Stomach (tissue), 9 donors: ENCODE results near the gene COL23A1. TPM values are rescaled to one million over a fixed set of nuclear protein-coding genes. Genes with fewer than 3 reads are reported as not detected.
"Not testable (repeated sequence)": the region's sequence is repeated elsewhere in the genome, so short reads cannot be mapped to it uniquely, and the experiment has no call there.

Experiments
- DNase-seq, 2 donors: peaks; one replicate each; pipeline versions ENCODE4 v3.0.0 to v3.0.0-alpha.2; 2013 to 2019
- H3K27ac ChIP-seq, 5 donors: fragments of 200-600 bp in 4 of 5; sonication (generic) in 4 of 5; one replicate each; pipeline ENCODE4 v1.5.1; 2013 to 2019; ENCODE audit warnings: mild to moderate bottlenecking in 1 of 5, moderate library complexity in 1 of 5
- H3K27me3 ChIP-seq, 3 donors: fragments of 200-600 bp; sonication (generic); one replicate each; pipeline ENCODE4 v1.5.1; 2017 to 2019; ENCODE audit warnings: mixed run types in 1 of 3
- H3K36me3 ChIP-seq, 4 donors: fragments of 200-600 bp; sonication (generic); 1 replicate in 3 of 4; 2 replicates in 1 of 4; pipeline ENCODE4 v1.5.1; 2016 to 2019
- H3K4me1 ChIP-seq, 4 donors: fragments of 200-600 bp; sonication (generic); one replicate each; pipeline ENCODE4 v1.5.1; 2016 to 2019
- H3K4me3 ChIP-seq, 4 donors: fragments of 200-600 bp; sonication (generic) in 3 of 4; one replicate each; pipeline ENCODE4 v1.5.1; 2016 to 2019; ENCODE audit warnings: mild to moderate bottlenecking in 1 of 4
- H3K9me3 ChIP-seq, 4 donors: fragments of 200-600 bp; sonication (generic); one replicate each; pipeline ENCODE4 v1.5.1; 2016 to 2019
- CTCF ChIP-seq, 7 experiments: fragments of 450-650 bp in 4 of 7; fragments of 200-600 bp in 3 of 7; sonication (generic) in 3 of 7; IDR thresholded peaks; one replicate each; pipeline ENCODE4 v1.5.1; 2016 to 2019; ENCODE audit warnings: antibody characterized with exemption in 7 of 7, control low read depth in 2 of 7, mild to moderate bottlenecking in 1 of 7
- EP300 ChIP-seq: sonication (generic); formaldehyde crosslinking; IDR thresholded peaks from one replicate; pipeline ENCODE4 v1.6.1; 2017; ENCODE audit warnings: antibody characterized with exemption
- POLR2A ChIP-seq, 4 donors: fragments of 450-650 bp; IDR thresholded peaks; one replicate each; pipeline ENCODE4 v1.6.1; 2016; ENCODE audit warnings: antibody characterized with exemption in 4 of 4, control low read depth in 2 of 4, mild to moderate bottlenecking in 1 of 4, moderate library complexity in 1 of 4
- POLR2AphosphoS5 ChIP-seq, 3 donors: sonication (generic); formaldehyde crosslinking; IDR thresholded peaks; one replicate each; pipeline ENCODE4 v1.6.1; 2016; ENCODE audit warnings: antibody characterized with exemption in 3 of 3
- WGBS, 5 donors: extraction: QIAGEN DNeasy Blood & Tissue Kit in 3 of 5; methylation state at CpG; one replicate each; pipeline versions ENCODE4 v1.1.5 to v1.1.7; 2013 to 2018; 5-methylcytosine and 5-hydroxymethylcytosine counted together
- intact Hi-C: fragments of 100-400 bp; cut with DNase I; formaldehyde crosslinking; loops from one replicate; pipeline ENCODE4 v1.15.1; 2023; ENCODE audit warnings: low total_unique reads
- polyA plus RNA-seq, 3 donors: library from polyadenylated mRNA; stranded (reverse); fragments of 200-250 nt; gene quantifications; one replicate each; pipeline ENCODE4 v1.2.3, GENCODE V29; 2013
- total RNA-seq, 5 donors: library from RNA; depleted of rRNA; stranded (reverse); fragments of >200 nt; gene quantifications; one replicate each; pipeline versions ENCODE4 v1.1.0 to v1.2.3, GENCODE V29; 2014 to 2016
- donor health status: healthy with polysubstance abuse.
- donor health status: Bipolar disorder and iron deficiency.
- donor health status: healthy.

The COL23A1 gene
- total and polyA plus RNA-seq, 8 donors = under 0.01 to 7.0 (median 1.4) TPM

DNA sequence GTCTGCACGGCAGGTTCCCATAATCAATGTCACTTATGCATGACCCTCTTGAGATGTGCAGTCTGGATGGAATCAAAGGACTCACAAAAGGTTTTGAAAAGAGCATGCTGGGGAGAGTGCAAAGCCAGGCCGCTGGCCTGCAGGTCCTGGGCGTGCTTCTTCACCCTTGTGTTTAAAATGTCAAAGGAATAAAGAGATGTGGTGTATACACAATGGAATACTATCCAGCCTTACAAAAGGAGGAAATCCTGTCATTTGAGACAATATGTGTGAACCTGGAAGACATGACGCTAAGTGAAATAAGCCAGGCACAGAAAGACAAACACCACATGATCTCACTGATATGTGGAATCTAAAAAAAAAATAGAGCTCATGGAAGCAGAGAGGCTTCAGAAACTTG, 220.1 kb downstream of the COL23A1 start:
- intact Hi-C loops = no loop called here
- peaks cover 0 to 6% (median 0%) of the 10 kb centered on the region in 4 donors for H3K9me3 ChIP-seq
- WGBS, 5 donors = 73 to 84% (median 82%) methylated on average over 4 of the region's 4 CpGs
- no peak overlapping the region for H3K4me3 ChIP-seq
- H3K4me1 ChIP-seq = peaks cover 0 to 15% (median 7%) of the 10 kb centered on the region in 4 donors
- peaks cover 0 to 15% (median 0%) of the 10 kb centered on the region in 3 donors for H3K27me3 ChIP-seq
- DNase-seq = no peak
- H3K36me3 ChIP-seq = no peaks in the 10 kb centered on the region
- no peak overlapping the region for H3K27ac ChIP-seq
- TF ChIP-seq POLR2AphosphoS5 (IDR thresholded peaks at IDR 0.05) (no peak), EP300 (no peak), CTCF (IDR thresholded peaks at IDR 0.05) (no peak), POLR2A (IDR thresholded peaks at IDR 0.05) (no peak)

GRCh38 chr5:178369469-178369868, 220.7 kb downstream of the COL23A1 start:
- DNase-seq, H3K36me3 ChIP-seq, H3K9me3 ChIP-seq, intact Hi-C loops, H3K27ac ChIP-seq, H3K4me3 ChIP-seq: not testable (repeated sequence)
- WGBS, 5 donors = 89 to 96% (median 93%) methylated on average over 3 of the region's 3 CpGs
- Histone ChIP-seq H3K27me3 (peaks cover 0 to 15% (median 0%) of the 10 kb centered on the region in 3 donors), H3K4me1 (peaks cover 0 to 15% (median 7%) of the 10 kb centered on the region in 4 donors)

- TF ChIP-seq CTCF (IDR thresholded peaks at IDR 0.05) (no peak), POLR2AphosphoS5 (IDR thresholded peaks at IDR 0.05) (no peak), POLR2A (IDR thresholded peaks at IDR 0.05) (no peak), EP300 (no peak)
- H3K4me1 ChIP-seq = peaks cover 0 to 15% (median 7%) of the 10 kb centered on the region in 4 donors
- no peak overlapping the region for H3K27ac ChIP-seq
- intact Hi-C loops = no loop called here
- DNase-seq = no peak
- WGBS, 5 donors = 93 to 97% (median 95%) methylated on average over 7 to 10 of the region's 10 CpGs
- no peak overlapping the region for H3K4me3 ChIP-seq
- H3K9me3 ChIP-seq = peaks cover 0 to 6% (median 0%) of the 10 kb centered on the region in 4 donors
- H3K27me3 ChIP-seq = peaks cover 0 to 16% (median 0%) of the 10 kb centered on the region in 3 donors
- H3K36me3 ChIP-seq = no peaks in the 10 kb centered on the region
Observed at GRCh38 chr5:178368716-178369300, 221.4 kb downstream of the COL23A1 start.

DNA sequence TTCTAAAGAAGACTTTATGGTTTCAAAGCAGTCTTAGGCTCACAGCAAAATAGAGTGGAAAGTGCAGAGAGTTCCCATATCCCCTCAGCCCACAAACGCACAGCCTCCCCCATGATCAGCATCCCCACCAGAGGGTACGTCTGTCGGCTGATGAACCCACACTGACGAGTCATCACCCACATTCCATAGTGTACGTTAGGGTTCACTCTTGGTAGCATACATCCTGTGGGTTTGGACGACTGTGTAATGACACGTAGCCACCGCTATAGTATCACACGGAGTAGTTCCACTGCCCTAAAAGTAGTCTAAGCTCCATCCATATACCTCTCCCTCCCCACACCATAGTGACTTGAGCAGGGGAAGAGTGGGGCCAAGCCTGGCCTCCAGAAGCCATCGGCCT, 221.9 kb downstream of the COL23A1 start:
- no peak for DNase-seq
- Histone ChIP-seq H3K9me3 (peaks cover 0 to 6% (median 0%) of the 10 kb centered on the region in 4 donors), H3K36me3 (no peaks in the 10 kb centered on the region), H3K4me1 (peaks cover 0 to 15% (median 7%) of the 10 kb centered on the region in 4 donors), H3K27ac (no peak overlapping the region), H3K27me3 (peaks cover 0 to 20% (median 0%) of the 10 kb centered on the region in 3 donors), H3K4me3 (no peak overlapping the region)
- intact Hi-C loops = no loop called here
- TF ChIP-seq POLR2A (IDR thresholded peaks at IDR 0.05) = no peak
- no peak for TF ChIP-seq CTCF (IDR thresholded peaks at IDR 0.05)
- no peak for TF ChIP-seq EP300
- TF ChIP-seq POLR2AphosphoS5 (IDR thresholded peaks at IDR 0.05) = no peak
- WGBS, 5 donors = 73 to 89% (median 86%) methylated on average over 10 of the region's 10 CpGs

- Histone ChIP-seq H3K4me3 (no peak overlapping the region), H3K9me3 (peaks cover 0 to 6% (median 0%) of the 10 kb centered on the region in 4 donors), H3K4me1 (peaks cover 0 to 15% (median 7%) of the 10 kb centered on the region in 4 donors), H3K27me3 (peaks cover 0 to 20% (median 0%) of the 10 kb centered on the region in 3 donors), H3K27ac (no peak overlapping the region), H3K36me3 (no peaks in the 10 kb centered on the region)
- TF ChIP-seq POLR2A (IDR thresholded peaks at IDR 0.05) (no peak), POLR2AphosphoS5 (IDR thresholded peaks at IDR 0.05) (no peak), CTCF (IDR thresholded peaks at IDR 0.05) (no peak), EP300 (no peak)
- WGBS, 5 donors = 89 to 92% (median 92%) methylated on average over 7 to 12 of the region's 12 CpGs
- intact Hi-C loops = no loop called here
- no peak for DNase-seq
Observed at GRCh38 chr5:178367736-178368120, 222.5 kb downstream of the COL23A1 start.
